ENCODE results near the gene WWTR1. TPM values are rescaled to one million over a fixed set of nuclear protein-coding genes. Genes with fewer than 3 reads are reported as not detected.

Gene WWTR1
- 78.7 TPM for polyA plus RNA-seq (2013, experiment 1 of 2; ENCODE audit: insufficient read length)
- 65.6 TPM for polyA plus RNA-seq (2013, experiment 2 of 2; ENCODE audit: insufficient read length)

DNA sequence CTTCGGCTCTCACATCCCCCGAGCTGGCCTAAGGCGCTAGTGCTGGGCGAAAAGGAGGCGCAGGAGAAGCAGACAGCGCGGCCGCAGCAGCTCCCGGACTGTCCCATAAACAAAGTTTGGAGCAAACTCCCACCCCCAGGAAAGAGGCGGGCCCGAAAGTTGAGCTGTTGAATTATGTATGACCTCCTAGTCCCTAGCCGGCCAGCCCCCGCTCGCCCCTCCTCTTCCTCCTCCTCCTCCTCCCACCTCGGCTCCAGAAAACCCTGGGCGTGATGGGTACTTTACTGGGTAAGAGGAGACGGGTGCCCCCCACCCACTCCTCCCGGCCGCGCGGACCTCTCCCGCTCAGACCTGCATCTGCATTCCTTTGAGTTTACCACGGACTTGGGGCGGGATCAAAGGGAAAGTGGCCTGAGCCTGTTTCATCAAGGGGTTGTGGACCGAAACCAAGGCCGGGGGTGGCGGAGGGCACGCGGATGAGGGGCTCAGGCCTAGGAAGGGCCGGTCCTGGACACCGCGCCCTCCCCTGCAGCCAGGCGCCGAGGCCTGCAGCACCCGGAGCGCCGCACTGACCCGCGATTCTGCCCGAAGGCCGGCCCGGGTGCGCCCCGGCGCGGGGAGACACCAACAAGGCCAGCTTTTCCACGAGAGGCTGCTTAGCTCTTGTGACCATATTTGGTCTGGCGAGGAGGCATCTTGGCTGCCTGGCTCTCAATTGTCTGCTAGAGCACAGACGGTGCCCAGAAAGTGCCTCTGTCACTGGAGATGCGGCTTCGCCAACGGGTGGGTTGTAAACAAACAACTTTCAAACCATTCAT lies at the start of gene WWTR1:
WWTR1 (minus strand) TSS at position 100 of the 818 bp plus-strand sequence. CDS start 719 bp downstream, outside the sequence.
- peak; percentile 98 for DNase-seq

DNA sequence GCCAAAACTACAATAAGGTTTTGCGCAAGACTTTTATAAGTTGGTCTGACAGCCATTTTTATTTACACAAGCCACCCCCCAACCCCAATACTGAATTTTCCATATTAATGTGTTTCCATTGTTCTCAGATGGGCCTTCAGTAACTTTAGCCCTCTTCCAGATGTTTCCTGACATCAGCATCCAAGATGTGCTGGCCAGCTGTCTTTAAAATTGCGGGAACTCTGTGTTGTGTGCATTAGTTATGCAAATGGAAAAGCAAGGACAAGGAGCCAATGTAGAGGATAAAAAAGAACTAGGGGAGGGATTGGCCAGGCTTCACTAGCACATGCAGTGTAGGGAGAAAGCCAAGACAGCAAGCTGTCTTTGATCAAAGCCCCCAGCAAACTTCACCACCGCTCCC lies 49.1 kb upstream of the WWTR1 start:
- no peak for DNase-seq

DNA sequence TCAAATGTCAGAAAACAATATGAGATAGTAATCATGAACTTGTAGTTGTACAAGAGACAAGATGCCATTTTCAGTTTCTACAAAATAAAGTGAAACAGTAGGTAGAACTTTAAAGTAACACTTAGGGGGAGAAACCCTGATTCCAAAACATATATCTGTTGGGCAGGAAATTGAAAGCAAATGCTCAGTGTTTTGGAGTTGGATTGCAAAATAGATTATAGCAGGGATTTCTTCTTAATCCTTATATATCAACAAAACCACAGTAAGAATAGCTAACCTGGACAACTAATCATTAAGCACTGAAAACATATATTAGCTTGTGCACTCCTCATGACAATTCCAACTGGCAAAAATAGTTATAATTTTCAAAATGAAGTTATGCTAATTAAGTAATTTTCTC lies 47.6 kb upstream of the WWTR1 start:
- DNase-seq: no peak

DNA sequence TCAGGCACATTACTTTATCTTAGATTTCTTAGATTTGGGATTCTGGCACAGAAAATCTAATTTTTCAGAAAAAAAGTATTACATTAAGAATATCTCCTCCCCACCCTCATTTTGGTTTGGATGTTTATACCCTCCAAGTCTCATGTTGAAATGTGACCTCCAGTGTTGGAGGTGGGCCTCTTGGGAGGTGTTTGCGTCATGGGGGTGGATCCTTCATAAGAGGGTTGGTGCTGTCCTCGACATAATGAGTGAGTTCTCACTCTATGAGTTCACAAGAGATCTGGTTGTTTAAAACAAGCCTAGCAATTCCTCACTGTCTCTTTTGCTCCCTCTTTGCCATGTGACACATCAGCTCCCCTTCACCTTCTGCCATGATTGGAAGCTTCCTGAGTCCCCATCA lies 45.6 kb upstream of the WWTR1 start:
- peak; percentile 33 for DNase-seq

DNA sequence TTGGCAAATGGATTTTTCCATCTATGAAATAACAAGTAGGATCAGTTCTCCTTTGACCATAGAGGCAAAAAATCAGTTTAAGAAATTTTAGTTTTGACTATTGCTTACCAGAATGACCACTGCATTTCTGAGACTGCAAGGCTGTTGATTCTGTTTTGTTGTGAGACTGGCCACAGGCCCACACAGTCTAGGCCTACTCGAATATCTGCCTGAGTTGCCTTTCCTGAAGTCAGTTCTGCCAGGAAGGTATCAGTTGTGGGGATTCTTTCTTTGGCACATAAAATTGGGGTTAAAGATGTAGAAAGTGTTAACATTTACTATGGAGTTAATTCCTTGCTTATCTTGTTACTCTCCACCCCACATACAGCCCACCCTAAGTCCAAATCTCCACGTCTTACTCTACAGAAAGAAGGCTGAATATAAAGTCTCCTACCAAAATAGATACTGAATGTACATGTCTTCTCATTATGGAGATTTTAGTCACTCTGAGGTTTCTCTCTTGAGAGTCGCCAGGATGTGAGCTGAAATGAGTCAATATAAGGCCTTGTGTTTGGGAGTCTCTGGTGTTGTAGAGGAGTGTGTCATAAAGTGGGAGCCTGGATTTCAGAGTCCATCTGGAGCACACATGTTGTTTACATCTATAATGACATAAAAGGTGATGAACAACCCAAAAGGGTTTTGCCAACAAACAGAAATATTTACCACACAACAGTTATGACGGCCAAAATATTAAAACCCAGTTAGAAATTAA lies 45.0 kb upstream of the WWTR1 start:
- DNase-seq: peak; percentile 92

DNA sequence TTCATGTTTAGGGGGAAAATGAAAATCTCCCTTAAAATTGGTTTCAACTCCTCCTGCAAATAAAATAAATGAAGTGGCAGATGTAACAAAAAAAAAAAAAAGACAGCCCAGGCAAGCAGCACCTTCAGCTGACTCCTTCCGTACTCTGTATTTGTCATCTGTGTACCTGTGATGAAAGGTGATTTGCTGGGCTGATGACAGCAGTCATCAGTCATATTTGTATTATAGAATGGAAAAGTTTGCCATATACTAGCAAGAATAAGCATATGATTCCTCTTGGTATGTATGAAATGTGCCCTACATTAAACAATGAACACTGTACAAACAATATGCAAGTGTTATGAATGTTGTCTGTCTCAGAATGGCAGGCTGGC lies 44.1 kb upstream of the WWTR1 start:
- peak; percentile 44 for DNase-seq

DNA sequence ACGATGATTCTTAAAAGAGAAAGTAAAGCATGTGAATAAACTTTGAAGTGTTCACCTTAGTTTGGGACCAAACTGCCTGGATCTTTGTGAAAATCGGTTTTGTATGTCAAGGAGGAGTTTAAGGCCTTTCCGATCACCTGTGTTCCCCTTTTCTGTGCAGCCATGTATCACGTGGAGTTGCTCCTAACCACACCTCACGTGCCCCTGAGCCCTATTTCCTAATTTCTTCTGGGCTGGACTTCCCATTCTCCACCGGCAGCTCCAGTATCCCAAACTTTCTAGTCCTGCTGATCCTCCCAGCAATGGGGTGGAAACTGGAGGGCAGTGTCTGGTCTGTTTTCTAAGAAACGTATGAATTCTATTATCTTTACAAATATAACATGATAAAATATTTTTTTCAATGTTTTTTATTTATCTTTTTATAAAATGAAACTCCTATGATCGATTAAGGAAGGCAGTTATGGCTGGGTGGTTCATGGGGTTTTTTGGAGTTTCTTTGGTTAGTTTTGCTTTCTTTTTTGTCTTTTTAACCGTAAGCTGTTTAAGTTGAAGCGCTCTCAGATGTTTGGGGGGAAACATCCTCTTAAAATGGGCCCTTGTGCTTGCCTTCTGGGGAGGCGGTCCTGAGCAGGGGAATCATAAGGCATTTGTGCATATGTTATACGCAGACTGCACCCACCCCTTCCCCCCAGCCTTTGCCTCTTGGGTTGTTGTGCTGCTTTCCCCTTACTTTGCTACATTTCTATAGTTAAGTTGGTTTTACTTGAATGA lies 43.6 kb upstream of the WWTR1 start:
- DNase-seq: peak; percentile 11

DNA sequence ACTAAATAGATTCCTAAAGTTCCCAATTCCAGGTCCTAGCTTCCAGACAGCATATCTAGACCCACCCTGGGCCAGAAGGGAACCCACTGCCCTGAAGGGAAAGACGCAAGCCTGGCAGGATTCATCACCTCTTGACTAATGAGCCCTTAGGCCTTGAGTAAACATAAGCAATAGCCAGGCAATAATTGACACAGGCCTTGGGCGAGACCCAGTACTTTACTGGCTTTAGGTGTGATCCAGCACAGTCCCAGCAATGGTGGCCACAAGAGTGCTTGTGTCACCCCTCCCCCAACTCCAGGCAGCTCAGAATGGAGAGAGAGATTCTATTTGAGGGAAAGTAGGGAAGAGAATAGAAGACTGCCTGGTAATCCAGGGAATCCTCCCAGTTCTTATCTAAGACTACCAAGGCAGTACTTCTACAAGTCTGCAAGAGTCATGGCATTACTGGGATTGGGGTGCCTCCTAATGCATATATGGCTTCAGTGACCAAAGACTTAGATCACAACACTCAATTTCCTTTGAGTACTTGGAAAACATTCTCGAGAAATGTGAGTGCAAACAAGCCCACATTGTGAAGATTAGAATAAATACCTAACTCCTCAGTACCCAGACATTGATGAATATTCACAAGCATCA lies 30.4 kb upstream of the WWTR1 start:
- DNase-seq: no peak

DNA sequence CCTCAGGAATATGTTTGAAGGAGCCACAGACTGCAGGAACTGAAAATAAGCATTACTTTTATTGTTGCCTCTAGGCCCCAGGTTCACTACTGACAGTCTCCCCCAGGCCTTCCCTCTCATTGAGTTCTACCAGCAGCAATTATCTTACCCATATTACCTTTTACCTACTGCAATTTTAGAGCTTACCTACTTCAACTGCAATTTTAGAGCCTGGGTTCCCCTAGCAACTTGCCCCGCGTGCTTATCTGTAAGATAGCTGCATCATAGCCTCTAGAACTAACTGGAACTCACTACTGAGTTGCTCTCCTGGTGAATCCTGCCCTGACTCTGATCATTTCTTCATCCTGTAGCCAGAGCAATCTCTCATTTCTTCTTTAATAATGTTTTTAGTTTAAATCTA lies 29.2 kb upstream of the WWTR1 start:
- DNase-seq: no peak

DNA sequence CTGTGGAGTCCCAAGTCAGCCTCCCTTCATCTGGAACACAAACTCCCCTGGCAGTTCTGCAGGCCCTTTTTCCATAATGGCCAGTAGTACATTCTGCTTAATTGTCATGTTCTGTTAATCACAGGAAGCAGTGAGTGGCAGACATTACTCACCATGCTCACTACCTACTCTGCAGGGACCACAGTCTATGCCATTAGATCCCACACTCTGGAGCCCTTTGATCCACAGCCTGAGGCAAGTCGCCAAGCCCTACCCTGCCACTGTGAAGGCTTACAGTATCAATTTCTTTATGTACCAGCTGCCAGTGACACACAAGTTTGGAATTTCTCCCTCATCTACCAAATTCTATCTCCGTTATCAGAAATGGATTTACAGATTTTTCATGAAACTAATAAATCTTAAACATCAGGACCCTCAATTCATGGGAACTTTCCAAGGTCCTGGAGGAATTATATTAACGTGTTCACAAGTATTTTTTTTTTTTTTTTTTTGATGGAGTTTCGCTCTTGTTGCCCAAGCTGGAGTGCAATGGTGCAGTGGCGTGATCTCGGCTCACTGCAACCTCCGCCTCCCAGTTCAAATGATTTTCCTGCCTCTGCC lies 20.6 kb upstream of the WWTR1 start:
- DNase-seq: no peak

DNA sequence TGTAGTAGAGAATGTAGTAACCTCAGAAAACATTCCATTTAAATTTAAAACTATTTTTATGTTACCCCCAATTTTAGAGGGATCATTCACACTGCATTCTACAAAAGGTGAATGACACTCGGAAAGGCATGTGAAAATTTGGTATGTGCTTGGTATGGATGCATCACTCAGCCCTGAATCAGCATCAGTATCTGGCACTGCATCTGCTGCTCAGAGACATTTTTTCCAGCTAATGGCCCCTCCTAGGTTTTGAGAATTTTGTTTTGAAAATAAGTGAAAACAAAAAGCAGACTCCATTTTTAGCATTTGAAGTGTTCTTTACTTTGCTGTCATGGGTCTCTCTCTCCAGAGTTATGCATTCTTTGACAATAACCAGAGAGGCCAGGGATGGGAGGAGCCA lies 15.6 kb upstream of the WWTR1 start:
- peak; percentile 72 for DNase-seq

DNA sequence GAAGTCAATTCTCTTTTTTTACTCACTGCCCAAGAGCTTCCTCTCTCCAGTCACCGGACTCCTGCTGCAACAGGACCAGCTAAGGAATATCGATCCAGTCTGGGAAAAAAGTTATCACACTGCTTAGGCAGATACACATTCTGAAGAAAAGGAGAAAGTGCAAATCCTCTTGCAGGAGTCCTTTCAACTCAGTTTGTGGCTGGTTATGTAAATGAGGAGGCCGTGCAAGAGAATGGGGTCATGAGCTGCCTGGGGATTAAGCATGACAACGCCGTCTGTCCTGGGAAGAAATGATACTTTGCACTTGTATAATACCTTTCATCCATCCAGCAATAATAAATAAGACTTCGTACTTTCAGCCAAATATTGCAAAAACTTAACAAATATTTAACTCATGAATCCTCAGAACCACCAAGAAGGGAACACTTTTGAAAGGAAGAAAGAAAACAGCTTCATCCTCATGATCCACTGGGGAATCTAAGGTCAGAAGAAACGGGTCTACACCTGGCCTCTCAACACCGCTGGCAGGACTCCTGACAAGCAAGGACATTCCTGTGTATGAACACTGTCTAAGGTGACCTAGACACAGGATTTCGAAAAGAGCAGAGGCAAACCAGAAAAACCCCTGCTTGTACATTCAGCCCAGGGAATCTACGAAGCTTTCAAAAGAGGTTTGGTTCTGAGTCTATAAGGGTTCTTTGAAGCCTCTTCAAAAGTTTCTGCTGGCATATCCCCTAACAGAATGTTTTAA lies 13.1 kb upstream of the WWTR1 start:
- DNase-seq: no peak

DNA sequence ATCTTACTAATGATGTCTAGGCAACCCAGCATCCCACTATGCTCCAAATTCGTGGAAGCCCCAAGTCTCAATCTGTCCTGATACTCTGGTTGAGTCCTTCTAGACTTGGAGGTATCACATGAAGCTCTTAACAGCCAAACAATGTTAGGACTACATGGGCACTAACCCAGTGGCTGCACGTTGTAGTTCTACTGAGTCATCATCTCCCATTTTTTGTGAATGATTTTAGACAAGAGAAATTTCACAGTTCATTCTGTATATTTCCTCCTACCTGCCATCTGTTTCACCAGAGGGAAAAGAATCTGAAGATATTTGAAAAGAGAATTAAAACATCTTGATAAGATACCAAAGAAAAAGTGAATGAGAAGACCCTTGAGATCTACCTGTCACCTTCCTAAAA lies 9.8 kb upstream of the WWTR1 start:
- DNase-seq: no peak

DNA sequence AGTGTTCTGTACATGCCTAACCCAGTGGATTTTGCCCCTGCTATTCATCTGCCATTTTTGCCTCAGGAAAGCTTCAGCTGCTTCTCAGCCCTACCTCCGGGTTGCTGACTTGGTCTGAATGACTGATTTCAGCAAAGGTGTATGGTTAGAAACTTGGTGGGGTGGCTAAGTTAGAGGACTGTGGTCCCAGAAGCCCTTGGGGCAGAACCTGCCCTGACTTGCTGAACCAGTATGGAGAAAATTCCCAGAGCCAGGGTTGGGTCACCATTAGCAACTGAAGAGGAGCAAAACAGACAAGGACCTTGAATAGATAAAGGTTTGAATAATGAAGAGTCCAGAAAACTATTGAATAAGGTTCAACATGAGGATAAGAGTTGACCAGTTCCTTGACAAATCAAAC lies 6.1 kb upstream of the WWTR1 start:
- no peak for DNase-seq

DNA sequence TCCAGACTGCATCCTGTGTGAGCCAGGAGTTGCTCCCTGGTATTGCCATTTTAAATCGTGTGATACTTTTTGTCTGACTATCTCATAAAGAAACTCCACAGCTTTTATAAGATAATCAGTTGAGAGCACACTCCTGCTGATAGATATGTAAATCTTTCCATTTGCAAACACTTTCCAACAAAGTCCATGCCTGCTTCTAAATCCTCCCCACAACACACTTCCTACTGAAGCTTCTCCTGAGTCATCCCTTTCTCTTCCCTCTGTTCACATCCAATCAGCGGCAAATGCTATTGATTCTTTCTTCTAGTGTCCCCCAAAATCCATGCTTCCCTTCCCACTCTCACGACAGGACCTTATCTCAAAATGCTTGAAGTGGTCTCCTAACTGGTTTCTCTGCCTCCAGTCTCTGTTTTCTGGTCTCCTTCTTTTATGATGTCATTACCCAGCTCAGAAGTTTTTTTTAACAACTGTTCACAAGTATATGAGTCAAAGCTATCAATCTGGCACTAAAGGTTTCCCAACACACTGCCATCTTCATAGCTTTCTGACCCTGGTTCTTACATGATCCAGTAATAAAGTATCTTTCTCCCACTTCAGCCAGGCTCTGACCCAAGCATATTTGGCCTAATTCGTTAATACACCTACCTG lies 4.5 kb upstream of the WWTR1 start:
- no peak for DNase-seq

DNA sequence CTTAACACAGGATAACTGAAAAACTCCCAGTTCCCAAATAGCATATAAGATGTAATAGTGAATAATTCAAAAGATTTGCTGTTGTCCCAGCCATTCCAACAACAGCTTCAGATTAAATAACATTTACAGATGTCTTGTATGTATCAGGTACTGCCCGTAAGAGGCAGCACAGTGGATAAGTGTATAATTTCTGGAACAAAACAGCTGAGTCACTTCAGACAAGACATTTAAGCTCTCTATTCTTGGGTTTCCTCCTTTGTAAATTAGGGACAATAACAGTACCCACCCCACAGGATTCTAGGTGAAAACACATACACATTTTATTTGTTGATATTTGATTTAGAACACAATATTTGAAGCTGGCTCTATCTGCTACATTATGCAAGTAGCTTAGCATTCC lies 2.6 kb upstream of the WWTR1 start:
- DNase-seq: no peak

DNA sequence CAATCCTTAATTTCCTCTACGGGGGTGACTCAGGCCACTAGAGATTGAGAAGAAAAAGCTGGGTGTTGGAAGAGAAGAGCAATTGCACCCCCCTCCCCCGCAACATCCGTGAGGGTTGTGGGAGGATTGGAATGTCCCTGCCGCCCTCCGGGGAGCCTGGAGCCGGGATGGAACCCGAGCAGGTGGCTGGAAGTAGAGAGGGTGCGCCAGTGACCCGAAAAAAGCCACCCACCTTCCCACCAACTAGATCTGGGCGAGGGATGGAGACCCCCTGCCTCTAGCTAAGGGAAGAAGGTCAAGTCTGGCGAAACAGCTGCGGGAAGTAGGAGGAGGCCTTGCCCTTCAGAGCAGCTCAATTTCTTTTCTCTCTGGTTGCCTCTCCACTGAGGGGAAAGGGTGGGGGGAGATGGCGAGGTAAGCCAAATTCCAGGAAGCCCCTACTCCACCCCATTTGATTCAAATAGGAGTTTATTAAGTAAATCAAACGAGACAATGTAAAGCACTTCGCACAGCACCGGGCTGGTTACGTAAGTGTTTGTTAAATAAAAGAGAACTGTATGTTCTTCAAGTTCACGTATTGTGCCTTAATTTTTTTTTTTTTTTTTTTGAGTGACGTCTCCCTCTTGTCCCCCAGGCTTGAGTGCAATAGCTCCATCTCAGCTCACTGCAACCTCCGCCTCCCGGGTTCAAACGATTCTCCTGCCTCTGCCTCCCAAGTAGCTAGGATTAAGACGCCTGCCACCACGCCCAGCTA lies 1.1 kb upstream of the WWTR1 start:
- DNase-seq: peak; percentile 86

DNA sequence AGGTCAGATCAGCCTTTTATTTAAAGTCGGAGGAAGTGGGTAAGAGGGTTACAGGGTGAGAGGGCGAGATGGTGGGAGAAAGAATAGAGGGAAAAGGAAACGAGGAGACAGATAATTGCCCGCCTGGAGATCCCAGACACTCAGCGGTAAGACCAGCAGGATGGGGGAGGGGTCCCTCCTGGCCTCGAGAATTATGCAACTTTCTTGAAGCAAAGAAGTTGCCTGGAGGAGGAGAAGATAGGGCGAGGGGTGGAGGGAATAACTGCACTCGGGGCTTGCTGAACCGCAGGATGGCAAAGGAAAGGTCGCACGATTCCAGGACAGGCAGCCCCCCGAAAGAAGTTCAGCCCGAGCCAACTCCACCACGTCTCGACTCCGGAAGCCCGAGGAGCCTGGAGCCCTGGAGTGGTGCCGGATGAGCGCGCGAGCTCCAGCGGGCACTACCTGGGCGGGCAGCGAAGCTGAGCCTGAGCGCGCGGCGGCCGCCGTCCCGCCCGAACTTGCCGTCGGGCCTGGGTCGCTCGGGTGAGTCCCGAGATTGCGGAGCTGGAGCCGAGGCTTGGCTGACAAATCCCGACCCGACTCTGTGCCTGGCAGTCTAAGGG lies 402 bp downstream of the WWTR1 start:
- DNase-seq: peak; percentile 58

DNA sequence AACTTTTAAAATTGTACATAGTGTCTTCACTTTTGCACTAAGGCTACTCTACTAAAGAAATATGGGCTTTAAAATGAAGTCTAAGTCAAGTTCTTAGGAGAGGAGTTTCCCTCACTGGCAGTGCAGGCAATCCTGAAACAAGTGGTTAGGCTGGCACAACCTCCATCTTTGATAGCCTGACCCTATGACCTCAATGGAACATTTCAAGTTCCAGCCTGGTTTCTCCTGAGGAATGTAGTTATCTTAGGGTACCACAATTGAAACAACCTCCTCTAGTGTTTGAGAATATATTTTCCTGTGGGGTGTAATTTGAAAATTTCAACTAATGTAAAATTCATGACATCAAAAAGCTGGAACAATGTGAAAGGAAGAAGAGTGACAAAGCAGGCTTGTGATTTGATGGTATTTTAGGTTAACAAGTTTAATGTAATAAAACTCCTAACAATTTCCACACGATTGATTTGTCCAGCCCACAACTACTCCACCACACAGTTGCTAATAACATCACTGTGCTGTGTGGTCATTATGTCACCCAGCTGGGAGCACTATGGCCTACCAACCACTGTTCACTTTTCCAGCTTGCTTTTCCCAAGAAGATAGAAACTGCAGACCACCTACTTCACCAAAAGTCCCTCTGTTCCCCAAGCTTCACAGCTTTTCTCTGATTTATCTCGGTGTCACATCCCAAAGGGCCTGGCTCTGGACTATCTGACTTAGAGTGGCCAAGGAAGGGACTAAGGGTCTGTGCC lies 1.8 kb downstream of the WWTR1 start:
- peak; percentile 47 for DNase-seq
